ENCODE results near the gene NOX5. TPM values are rescaled to one million over a fixed set of nuclear protein-coding genes. Genes with fewer than 3 reads are reported as not detected.

The NOX5 gene
- total and polyA plus RNA-seq, 2 experiments from 2014 or later = 0.12 to 0.39 TPM

DNA sequence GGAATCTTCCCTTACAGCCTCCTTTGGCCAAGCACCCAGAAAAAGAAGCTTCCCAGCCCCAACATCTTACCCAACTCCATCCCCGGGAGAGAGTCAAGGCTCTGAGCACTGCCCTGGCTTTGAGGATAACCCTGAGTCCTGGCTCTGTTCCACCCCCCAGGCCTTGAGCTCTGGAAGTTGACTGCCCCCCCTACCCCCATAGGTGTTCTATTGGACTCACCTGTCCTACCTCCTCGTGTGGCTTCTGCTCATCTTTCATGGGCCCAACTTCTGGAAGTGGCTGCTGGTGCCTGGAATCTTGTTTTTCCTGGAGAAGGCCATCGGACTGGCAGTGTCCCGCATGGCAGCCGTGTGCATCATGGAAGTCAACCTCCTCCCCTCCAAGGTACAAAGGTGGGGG, 22.3 kb downstream of the NOX5 start:
- no peak for DNase-seq (ENCODE audit: low read depth in 1 of 2, low spot score in 1 of 2)
- no peaks in the 10 kb centered on the region for H3K4me1 ChIP-seq (ENCODE audit: low read depth)
- no peaks in the 10 kb centered on the region for H3K9me3 ChIP-seq (ENCODE audit: low read depth)
- H3K27me3 ChIP-seq = peaks cover 7% of the 10 kb centered on the region
- H3K36me3 ChIP-seq = no peaks in the 10 kb centered on the region
- TF ChIP-seq, protein P1, sequence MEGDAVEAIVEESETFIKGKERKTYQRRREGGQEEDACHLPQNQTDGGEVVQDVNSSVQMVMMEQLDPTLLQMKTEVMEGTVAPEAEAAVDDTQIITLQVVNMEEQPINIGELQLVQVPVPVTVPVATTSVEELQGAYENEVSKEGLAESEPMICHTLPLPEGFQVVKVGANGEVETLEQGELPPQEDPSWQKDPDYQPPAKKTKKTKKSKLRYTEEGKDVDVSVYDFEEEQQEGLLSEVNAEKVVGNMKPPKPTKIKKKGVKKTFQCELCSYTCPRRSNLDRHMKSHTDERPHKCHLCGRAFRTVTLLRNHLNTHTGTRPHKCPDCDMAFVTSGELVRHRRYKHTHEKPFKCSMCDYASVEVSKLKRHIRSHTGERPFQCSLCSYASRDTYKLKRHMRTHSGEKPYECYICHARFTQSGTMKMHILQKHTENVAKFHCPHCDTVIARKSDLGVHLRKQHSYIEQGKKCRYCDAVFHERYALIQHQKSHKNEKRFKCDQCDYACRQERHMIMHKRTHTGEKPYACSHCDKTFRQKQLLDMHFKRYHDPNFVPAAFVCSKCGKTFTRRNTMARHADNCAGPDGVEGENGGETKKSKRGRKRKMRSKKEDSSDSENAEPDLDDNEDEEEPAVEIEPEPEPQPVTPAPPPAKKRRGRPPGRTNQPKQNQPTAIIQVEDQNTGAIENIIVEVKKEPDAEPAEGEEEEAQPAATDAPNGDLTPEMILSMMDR (IDR thresholded peaks at IDR 0.05; ENCODE audit: low read depth, low read length) = no peak
- H3K27ac ChIP-seq = no peak overlapping the region
- H3K4me3 ChIP-seq = no peak overlapping the region

DNA sequence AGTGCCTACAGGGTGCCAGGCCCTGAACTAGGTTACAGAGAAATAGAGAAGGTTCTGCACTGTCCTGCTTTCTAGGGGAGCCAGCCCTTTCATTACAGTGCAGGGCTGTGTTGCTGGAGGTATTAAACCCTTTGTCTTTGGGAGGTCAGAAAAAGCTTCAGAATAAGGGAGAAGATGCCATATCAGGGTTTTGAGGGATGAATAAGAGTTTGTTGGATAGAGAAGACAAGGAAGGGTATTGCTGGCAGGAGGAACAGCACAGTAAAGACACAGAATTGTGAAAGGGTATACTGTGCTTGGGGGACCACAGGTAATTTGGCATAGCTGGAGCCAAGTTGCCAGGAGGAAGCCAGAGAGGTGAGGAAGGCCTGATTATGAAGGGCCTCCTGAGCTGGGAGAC, 23.0 kb downstream of the NOX5 start:
- Histone ChIP-seq H3K36me3 (no peaks in the 10 kb centered on the region), H3K27me3 (peaks cover 7% of the 10 kb centered on the region)
- TF ChIP-seq, protein P1 (IDR thresholded peaks at IDR 0.05; ENCODE audit: low read depth, low read length) = no peak

GRCh38 chr15:69037977-69038376, 23.5 kb downstream of the NOX5 start:
- Histone ChIP-seq H3K36me3 (no peaks in the 10 kb centered on the region), H3K27me3 (peaks cover 7% of the 10 kb centered on the region), H3K9me3 (ENCODE audit: low read depth) (no peaks in the 10 kb centered on the region), H3K4me3 (no peak overlapping the region), H3K4me1 (ENCODE audit: low read depth) (no peaks in the 10 kb centered on the region), H3K27ac (no peak overlapping the region)
- no peak for DNase-seq (ENCODE audit: low read depth in 1 of 2, low spot score in 1 of 2)
- TF ChIP-seq, protein P1 (IDR thresholded peaks at IDR 0.05; ENCODE audit: low read depth, low read length) = no peak

More for the DNA sequence above, 23.0 kb downstream of the NOX5 start:
- H3K9me3 ChIP-seq (ENCODE audit: low read depth) = no peaks in the 10 kb centered on the region
- H3K4me3 ChIP-seq = no peak overlapping the region
- no peaks in the 10 kb centered on the region for H3K4me1 ChIP-seq (ENCODE audit: low read depth)
- H3K27ac ChIP-seq = no peak overlapping the region
- DNase-seq (ENCODE audit: low read depth in 1 of 2, low spot score in 1 of 2) = no peak

DNA sequence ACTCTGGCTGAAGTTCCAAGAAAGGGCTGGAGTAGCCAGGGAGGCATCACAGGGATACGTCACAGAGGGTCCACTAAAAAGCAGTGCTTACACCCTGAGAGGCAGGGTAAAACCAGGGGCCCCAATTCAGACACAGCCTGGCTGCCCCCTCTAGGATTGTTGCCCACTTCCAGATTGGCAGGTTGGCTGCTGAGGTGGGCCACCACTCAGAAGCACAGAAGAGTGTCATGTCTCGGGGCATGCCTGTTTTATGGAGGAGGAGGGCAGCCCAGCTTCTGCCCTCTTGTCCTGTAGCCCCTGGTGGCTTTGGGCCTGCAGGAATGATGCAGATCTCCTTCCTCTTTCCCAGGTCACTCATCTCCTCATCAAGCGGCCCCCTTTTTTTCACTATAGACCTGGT, 24.0 kb downstream of the NOX5 start:
- no peaks in the 10 kb centered on the region for H3K9me3 ChIP-seq (ENCODE audit: low read depth)
- peaks cover 7% of the 10 kb centered on the region for H3K27me3 ChIP-seq
- no peak overlapping the region for H3K4me3 ChIP-seq
- no peak for DNase-seq (ENCODE audit: low read depth in 1 of 2, low spot score in 1 of 2)
- no peaks in the 10 kb centered on the region for H3K36me3 ChIP-seq
- TF ChIP-seq, protein P1 (IDR thresholded peaks at IDR 0.05; ENCODE audit: low read depth, low read length) = no peak
- no peak overlapping the region for H3K27ac ChIP-seq
- no peaks in the 10 kb centered on the region for H3K4me1 ChIP-seq (ENCODE audit: low read depth)

DNA sequence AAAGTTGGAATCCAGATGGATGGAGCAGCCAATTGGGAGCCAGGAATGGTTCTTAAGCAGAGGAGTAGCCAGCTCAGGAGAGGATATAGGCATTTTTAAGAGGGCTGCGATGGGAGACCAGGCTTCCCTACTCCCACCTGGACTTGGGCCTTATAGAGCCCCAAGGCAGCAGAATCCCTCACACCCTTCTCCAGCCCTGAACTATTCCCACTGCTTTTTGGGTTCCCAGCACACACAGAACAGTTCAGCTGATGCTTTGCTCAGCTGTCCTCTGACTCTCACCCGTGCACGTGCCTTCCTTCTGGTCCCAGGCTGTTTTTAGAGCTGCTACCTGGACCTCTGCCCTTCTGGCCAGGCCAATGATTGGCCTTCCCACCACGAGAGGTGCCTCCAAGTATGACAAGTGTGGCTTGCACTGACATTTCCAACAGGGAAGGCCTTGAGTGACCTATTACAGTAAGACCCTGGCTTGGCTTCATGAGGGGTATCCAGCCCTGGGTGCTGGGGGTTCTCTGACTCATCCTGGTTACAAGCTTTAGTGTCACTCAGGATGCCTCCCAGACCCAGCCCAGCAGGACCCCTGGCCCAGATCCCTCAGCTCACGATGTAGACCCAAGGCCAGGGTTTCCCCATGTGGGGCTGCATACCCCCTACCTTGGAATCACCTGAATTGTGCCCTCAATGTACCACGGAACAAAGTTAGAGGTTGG, 25.2 kb downstream of the NOX5 start:
- TF ChIP-seq, protein P1 (IDR thresholded peaks at IDR 0.05; ENCODE audit: low read depth, low read length) = no peak
- H3K9me3 ChIP-seq (ENCODE audit: low read depth) = no peaks in the 10 kb centered on the region
- no peak for DNase-seq (ENCODE audit: low read depth in 1 of 2, low spot score in 1 of 2)
- no peak overlapping the region for H3K27ac ChIP-seq
- no peaks in the 10 kb centered on the region for H3K36me3 ChIP-seq
- H3K4me3 ChIP-seq = no peak overlapping the region
- H3K4me1 ChIP-seq (ENCODE audit: low read depth) = no peaks in the 10 kb centered on the region
- peaks cover 7% of the 10 kb centered on the region for H3K27me3 ChIP-seq

All from cardiac muscle cell (in vitro differentiated cells and primary cell).